Muscle layer of colon (tissue), 2 donors: ENCODE data around the gene CCDC71.

Source experiments
- H3K27ac ChIP-seq: one replicate; pipeline ENCODE4 v1.7.0; 2013; ENCODE audit warnings: low read depth, mild to moderate bottlenecking, low read length, moderate library complexity
- H3K27me3 ChIP-seq, 2 donors: one replicate each; pipeline ENCODE4 v1.7.0; 2013; ENCODE audit warnings: low read length in 2 of 2, mild to moderate bottlenecking in 2 of 2; ENCODE audit not compliant: insufficient read depth in 2 of 2, control insufficient read depth in 1 of 2
- H3K36me3 ChIP-seq: one replicate; pipeline ENCODE4 v1.7.0; 2013; ENCODE audit warnings: mild to moderate bottlenecking, low read length; ENCODE audit not compliant: insufficient read depth
- H3K4me1 ChIP-seq: one replicate; pipeline ENCODE4 v1.7.0; 2013; ENCODE audit warnings: mild to moderate bottlenecking, low read length; ENCODE audit not compliant: insufficient read depth
- H3K4me3 ChIP-seq, 2 donors: one replicate each; pipeline ENCODE4 v1.7.0; 2013; ENCODE audit warnings: low read length in 2 of 2, low read depth in 1 of 2, mild to moderate bottlenecking in 1 of 2, moderate library complexity in 1 of 2
- H3K9ac ChIP-seq: one replicate; pipeline ENCODE4 v1.7.0; 2013; ENCODE audit warnings: low read length
- H3K9me3 ChIP-seq: one replicate; pipeline ENCODE4 v1.7.0; 2013; ENCODE audit warnings: mild to moderate bottlenecking, low read length
- donor health status: abdominal sarcoma.
- donor health status: Adenocarcinoma of cecum.

The CCDC71 gene

GRCh38 chr3:49180116-49180515 lies 14.0 kb upstream of the CCDC71 start:
- no peaks in the 10 kb centered on the region for H3K4me1 ChIP-seq
- H3K9me3 ChIP-seq = no peaks in the 10 kb centered on the region
- H3K4me3 ChIP-seq = no peak overlapping the region
- H3K9ac ChIP-seq = no peak overlapping the region
- H3K27ac ChIP-seq = no peak overlapping the region
- no peaks in the 10 kb centered on the region for H3K27me3 ChIP-seq
- peaks cover 22% of the 10 kb centered on the region for H3K36me3 ChIP-seq

- peaks cover 32% of the 10 kb centered on the region for H3K36me3 ChIP-seq
- H3K9me3 ChIP-seq = no peaks in the 10 kb centered on the region
- H3K27ac ChIP-seq = no peak overlapping the region
- no peak overlapping the region for H3K9ac ChIP-seq
- H3K4me3 ChIP-seq = no peak overlapping the region
- peaks cover 24% of the 10 kb centered on the region for H3K4me1 ChIP-seq
- no peaks in the 10 kb centered on the region for H3K27me3 ChIP-seq
Observed at GRCh38 chr3:49177073-49177472, 10.9 kb upstream of the CCDC71 start.

DNA sequence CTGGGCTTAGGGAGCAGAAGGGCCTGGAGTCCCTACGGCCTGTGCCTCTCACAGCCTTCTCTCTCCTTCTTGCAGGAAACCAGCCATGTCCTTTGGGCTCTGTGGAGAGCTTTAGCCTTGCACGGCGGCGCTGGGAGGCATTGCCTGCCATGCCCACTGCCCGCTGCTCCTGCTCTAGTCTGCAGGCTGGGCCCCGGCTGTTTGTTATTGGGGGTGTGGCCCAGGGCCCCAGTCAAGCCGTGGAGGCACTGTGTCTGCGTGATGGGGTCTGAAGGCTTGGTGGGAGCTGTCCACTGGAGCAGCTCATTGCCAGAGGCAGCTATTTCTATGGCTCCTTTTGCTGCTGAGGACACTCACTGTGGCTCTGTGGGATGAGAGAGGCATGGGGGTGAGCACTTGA lies 9.4 kb upstream of the CCDC71 start:
- Histone ChIP-seq H3K27ac (no peak overlapping the region), H3K9me3 (no peaks in the 10 kb centered on the region), H3K4me1 (peaks cover 29% of the 10 kb centered on the region), H3K36me3 (peaks cover 32% of the 10 kb centered on the region), H3K4me3 (no peak overlapping the region), H3K9ac (no peak overlapping the region), H3K27me3 (no peaks in the 10 kb centered on the region)

GRCh38 chr3:49174397-49174985 lies 8.4 kb upstream of the CCDC71 start:
- H3K4me1 ChIP-seq = peaks cover 32% of the 10 kb centered on the region
- H3K27ac ChIP-seq = peak overlapping the region; percentile 84
- no peaks in the 10 kb centered on the region for H3K27me3 ChIP-seq
- peak overlapping the region; percentile 30 for H3K9ac ChIP-seq
- H3K4me3 ChIP-seq = peak overlapping the region in 1 of 2 donors; percentile 84
- H3K9me3 ChIP-seq = no peaks in the 10 kb centered on the region
- H3K36me3 ChIP-seq = peaks cover 32% of the 10 kb centered on the region

DNA sequence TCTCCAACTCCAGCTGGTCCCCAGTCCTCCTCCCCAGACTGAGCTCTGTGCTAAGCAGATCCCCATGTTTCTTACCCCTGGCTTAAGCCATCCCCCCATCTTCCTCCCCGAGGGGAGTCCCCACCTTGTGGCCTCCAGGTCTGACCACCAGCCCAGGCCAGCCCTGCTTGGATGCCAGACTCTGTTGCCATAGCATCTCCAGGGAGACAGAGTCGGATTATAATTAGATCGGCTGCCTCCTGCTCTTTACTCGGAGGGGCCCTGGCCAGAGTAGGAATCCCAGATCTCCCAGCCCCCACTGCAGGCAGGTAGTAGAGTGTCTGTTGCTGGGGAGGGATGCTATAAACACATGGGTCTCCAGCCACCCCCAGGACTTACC lies 7.7 kb upstream of the CCDC71 start:
- Histone ChIP-seq H3K4me3 (peak overlapping the region; percentile 22 to 84), H3K27ac (peak overlapping the region; percentile 84), H3K9me3 (no peaks in the 10 kb centered on the region), H3K9ac (peak overlapping the region; percentile 85), H3K27me3 (no peaks in the 10 kb centered on the region), H3K36me3 (peaks cover 31% of the 10 kb centered on the region), H3K4me1 (peaks cover 32% of the 10 kb centered on the region)

DNA sequence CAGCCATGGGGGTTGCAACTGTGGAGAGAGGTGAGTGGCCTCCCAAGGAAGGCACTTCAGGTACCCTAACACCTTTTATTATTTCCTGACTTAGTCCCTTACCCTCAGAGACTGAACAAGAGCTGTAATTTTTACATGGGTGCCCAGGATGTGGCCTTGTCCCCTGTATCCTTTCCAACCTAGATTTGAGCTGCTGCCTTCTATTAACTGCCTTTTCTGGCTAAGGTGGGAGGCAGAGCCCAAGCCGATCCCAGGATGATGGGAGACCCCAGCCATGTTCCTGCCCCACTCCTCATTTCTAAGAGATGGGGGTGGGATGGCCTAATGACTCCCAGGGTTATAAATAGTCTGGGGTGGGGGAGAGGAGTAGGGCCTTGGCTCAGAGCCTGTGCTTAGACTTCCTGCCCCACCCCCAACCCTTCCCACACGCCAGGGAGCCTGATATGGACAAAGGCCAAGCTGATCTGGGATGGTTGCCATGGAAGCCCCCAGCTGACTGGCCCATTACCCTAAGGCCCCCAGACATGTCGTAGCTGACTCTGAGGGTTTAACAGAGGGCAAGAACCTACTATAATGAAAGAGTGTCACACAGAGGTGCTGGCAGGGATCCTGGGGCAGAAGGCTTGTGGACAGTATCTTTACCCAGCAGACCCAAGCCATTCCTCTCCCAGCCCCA lies 7.1 kb upstream of the CCDC71 start:
- H3K9ac ChIP-seq = peak overlapping the region; percentile 85
- peak overlapping the region; percentile 84 to 90 for H3K4me3 ChIP-seq
- peaks cover 32% of the 10 kb centered on the region for H3K4me1 ChIP-seq

DNA sequence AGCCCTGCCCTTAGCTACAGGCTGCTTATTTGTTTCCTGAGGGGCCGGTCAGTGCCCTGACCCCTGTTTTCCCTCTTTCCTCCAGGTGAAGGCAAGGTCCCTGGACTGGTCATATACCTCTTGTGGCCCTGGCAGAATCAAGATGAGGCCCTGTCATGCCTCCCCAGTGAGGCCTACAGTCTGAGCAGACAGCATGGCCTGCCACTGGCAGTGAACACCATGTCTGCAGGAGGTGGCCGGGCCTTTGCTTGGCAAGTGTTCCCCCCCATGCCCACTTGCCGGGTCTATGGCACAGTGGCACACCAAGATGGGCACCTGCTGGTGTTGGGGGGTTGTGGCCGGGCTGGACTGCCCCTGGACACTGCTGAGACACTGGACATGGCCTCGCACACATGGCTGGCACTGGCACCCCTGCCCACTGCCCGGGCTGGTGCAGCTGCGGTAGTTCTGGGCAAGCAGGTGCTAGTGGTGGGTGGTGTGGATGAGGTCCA lies 6.5 kb upstream of the CCDC71 start:
- Histone ChIP-seq H3K36me3 (peaks cover 28% of the 10 kb centered on the region), H3K27me3 (no peaks in the 10 kb centered on the region), H3K9ac (peak overlapping the region; percentile 85), H3K4me3 (peak overlapping the region; percentile 84 to 90), H3K9me3 (no peaks in the 10 kb centered on the region), H3K4me1 (peaks cover 32% of the 10 kb centered on the region), H3K27ac (peak overlapping the region; percentile 84)

More for the DNA sequence above, 7.1 kb upstream of the CCDC71 start:
- Histone ChIP-seq H3K27me3 (no peaks in the 10 kb centered on the region), H3K36me3 (peaks cover 28% of the 10 kb centered on the region), H3K27ac (peak overlapping the region; percentile 84), H3K9me3 (no peaks in the 10 kb centered on the region)

- Histone ChIP-seq H3K27me3 (no peaks in the 10 kb centered on the region), H3K36me3 (peaks cover 28% of the 10 kb centered on the region), H3K9ac (peak overlapping the region; percentile 85), H3K9me3 (no peaks in the 10 kb centered on the region), H3K27ac (peak overlapping the region; percentile 84), H3K4me1 (peaks cover 35% of the 10 kb centered on the region), H3K4me3 (peak overlapping the region; percentile 84 to 90)
Observed at GRCh38 chr3:49171775-49172500, 5.8 kb upstream of the CCDC71 start.

DNA sequence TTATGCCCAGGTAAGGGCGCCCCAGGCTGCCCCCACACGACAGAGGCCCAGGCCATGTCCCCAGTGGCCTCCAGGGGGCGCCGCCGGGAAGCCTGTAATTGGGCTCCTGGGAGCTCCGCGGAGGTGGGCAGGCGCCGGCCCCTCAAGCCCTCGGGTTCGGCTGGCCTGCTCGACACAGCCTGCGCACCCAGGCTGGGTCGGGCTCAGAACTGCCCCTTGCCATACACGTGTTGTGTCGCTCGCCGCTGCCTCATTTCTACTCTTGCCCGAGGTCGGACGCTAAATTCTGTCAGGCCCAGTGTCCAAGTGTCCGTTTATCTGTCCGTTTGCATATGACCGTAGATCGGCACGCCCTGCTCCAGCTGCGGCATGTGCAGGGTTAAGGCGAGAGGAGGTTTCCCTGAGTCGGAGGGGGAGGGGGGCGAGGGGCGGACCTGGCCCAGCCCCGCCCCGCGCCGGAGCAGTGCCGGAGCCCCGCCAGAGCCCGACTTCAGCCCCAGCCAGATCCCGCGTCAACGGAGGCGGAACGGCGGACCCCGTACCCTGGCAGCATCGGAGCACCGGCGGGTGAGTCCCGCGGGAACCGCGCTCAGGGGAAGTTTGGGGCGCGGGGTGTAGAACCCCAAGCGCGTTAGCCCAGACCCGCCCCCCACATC lies 5.1 kb upstream of the CCDC71 start, which contains the start of gene KLHDC8B:
Gene KLHDC8B, plus strand, starts transcription at position 480 of the 656 bp plus-strand sequence. CDS start 1,172 bp downstream, outside the sequence.
- H3K4me1 ChIP-seq = peaks cover 41% of the 10 kb centered on the region
- peaks cover 21% of the 10 kb centered on the region for H3K36me3 ChIP-seq
- no peaks in the 10 kb centered on the region for H3K27me3 ChIP-seq
- H3K9me3 ChIP-seq = no peaks in the 10 kb centered on the region
- peak within 1 kb of the TSS; percentile 84 for H3K27ac ChIP-seq
- H3K4me3 ChIP-seq = peak within 1 kb of the TSS; percentile 84 to 90
- H3K9ac ChIP-seq = peak within 1 kb of the TSS; percentile 85

GRCh38 chr3:49170744-49171118 lies 4.6 kb upstream of the CCDC71 start:
- Histone ChIP-seq H3K4me3 (peak overlapping the region in 1 of 2 donors; percentile 84), H3K4me1 (peaks cover 42% of the 10 kb centered on the region), H3K27me3 (no peaks in the 10 kb centered on the region), H3K9me3 (no peaks in the 10 kb centered on the region), H3K27ac (peak overlapping the region; percentile 84), H3K36me3 (peaks cover 16% of the 10 kb centered on the region), H3K9ac (peak overlapping the region; percentile 85)
